Upper lobe of right lung (tissue), 1 donor: ENCODE data around the gene FAM24B. TPM values are rescaled to one million over a fixed set of nuclear protein-coding genes. Genes with fewer than 3 reads are reported as not detected.

Experiments used
- ATAC-seq: fragments of 200-7000 bp; cut with Tn5 transposase; one replicate; pipeline ENCODE4 v1.9.1; 2020; ENCODE audit warnings: mild to moderate bottlenecking, moderate library complexity
- DNase-seq: peaks from one replicate; pipeline ENCODE4 v3.0.0-alpha.2; 2020
- H3K27ac ChIP-seq: fragments of 200-600 bp; one replicate; pipeline ENCODE4 v1.8.0; 2022
- H3K27me3 ChIP-seq: fragments of 200-600 bp; one replicate; pipeline ENCODE4 v1.8.0; 2022; ENCODE audit warnings: mild to moderate bottlenecking
- H3K36me3 ChIP-seq: fragments of 200-600 bp; one replicate; pipeline ENCODE4 v1.8.0; 2022
- H3K4me1 ChIP-seq: fragments of 200-600 bp; one replicate; pipeline ENCODE4 v1.8.0; 2022
- H3K4me3 ChIP-seq: fragments of 200-600 bp; one replicate; pipeline ENCODE4 v1.8.0; 2022; ENCODE audit warnings: mild to moderate bottlenecking
- H3K9me3 ChIP-seq: fragments of 200-600 bp; one replicate; pipeline ENCODE4 v1.8.0; 2022
- intact Hi-C: fragments of 100-400 bp; cut with DNase I; formaldehyde crosslinking; loops from one replicate; pipeline ENCODE4 v1.11.0; 2022
- total RNA-seq: library from RNA; stranded (reverse); fragmentation: NEBNext Ultra II Directional; extraction: Animal tissue kit (Norgen Biotek cat#: 25700); gene quantifications from one replicate; pipeline ENCODE4 v1.2.1, GENCODE V29; 2021
- TF ChIP-seq, protein P1 (sequence below): fragments of 200-600 bp; IDR thresholded peaks from one replicate; pipeline ENCODE4 v1.8.0; 2022; ENCODE audit warnings: antibody characterized with exemption
- donor health status: DM: no; HTN: yes; CAD: no; lungs with severe emphysema.

The FAM24B gene
- total RNA-seq, 1 donor from 2014 or later, result 3.6 TPM

- no peak overlapping the region for H3K4me3 ChIP-seq
- no peak for ATAC-seq
- H3K27me3 ChIP-seq, result no peaks in the 10 kb centered on the region
- H3K4me1 ChIP-seq, result no peaks in the 10 kb centered on the region
- DNase-seq, result no peak
- H3K9me3 ChIP-seq, result no peaks in the 10 kb centered on the region
- H3K36me3 ChIP-seq, result no peaks in the 10 kb centered on the region
- intact Hi-C loops, result no loop called here
- no peak overlapping the region for H3K27ac ChIP-seq
- TF ChIP-seq, protein P1, sequence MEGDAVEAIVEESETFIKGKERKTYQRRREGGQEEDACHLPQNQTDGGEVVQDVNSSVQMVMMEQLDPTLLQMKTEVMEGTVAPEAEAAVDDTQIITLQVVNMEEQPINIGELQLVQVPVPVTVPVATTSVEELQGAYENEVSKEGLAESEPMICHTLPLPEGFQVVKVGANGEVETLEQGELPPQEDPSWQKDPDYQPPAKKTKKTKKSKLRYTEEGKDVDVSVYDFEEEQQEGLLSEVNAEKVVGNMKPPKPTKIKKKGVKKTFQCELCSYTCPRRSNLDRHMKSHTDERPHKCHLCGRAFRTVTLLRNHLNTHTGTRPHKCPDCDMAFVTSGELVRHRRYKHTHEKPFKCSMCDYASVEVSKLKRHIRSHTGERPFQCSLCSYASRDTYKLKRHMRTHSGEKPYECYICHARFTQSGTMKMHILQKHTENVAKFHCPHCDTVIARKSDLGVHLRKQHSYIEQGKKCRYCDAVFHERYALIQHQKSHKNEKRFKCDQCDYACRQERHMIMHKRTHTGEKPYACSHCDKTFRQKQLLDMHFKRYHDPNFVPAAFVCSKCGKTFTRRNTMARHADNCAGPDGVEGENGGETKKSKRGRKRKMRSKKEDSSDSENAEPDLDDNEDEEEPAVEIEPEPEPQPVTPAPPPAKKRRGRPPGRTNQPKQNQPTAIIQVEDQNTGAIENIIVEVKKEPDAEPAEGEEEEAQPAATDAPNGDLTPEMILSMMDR, result no peak
Observed at GRCh38 chr10:122828716-122829255, 50.6 kb downstream of the FAM24B start.

DNA sequence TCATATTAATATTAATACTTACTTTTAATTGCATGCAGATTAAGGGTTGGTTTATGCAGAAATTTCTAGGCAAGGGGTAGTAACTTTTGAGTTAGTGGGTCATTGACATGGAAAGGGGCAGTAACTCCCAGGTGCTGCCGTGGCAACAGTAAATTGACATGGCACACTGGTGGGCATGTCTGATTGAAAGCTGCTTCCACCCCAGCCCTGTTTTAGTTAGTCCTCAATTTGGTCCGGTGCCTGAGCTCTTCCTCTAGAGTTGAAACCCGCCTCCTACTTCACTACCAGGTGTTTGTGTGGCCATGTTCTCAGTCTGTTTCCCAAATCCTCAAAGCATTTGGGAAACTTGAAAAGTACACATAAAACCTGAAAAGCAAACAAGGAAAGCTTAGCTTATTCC is 52.1 kb downstream of the FAM24B start:
- Histone ChIP-seq H3K27me3 (no peaks in the 10 kb centered on the region), H3K27ac (no peak overlapping the region), H3K9me3 (no peaks in the 10 kb centered on the region), H3K36me3 (no peaks in the 10 kb centered on the region), H3K4me1 (no peaks in the 10 kb centered on the region), H3K4me3 (no peak overlapping the region)
- no peak for ATAC-seq
- TF ChIP-seq, protein P1, result no peak
- DNase-seq, result no peak
- intact Hi-C loops, result no loop called here

GRCh38 chr10:122822973-122823690 is 56.2 kb downstream of the FAM24B start:
- H3K27me3 ChIP-seq, result no peaks in the 10 kb centered on the region
- no peak for ATAC-seq
- no peak for DNase-seq
- intact Hi-C loops, result no loop called here
- H3K27ac ChIP-seq, result no peak overlapping the region
- H3K36me3 ChIP-seq, result no peaks in the 10 kb centered on the region
- no peak overlapping the region for H3K4me3 ChIP-seq
- no peaks in the 10 kb centered on the region for H3K4me1 ChIP-seq
- H3K9me3 ChIP-seq, result no peaks in the 10 kb centered on the region
- TF ChIP-seq, protein P1, result no peak

GRCh38 chr10:122821808-122822207 is 57.6 kb downstream of the FAM24B start:
- ATAC-seq, result no peak
- Histone ChIP-seq H3K4me1 (no peaks in the 10 kb centered on the region), H3K36me3 (no peaks in the 10 kb centered on the region), H3K27me3 (peaks cover 6% of the 10 kb centered on the region), H3K9me3 (no peaks in the 10 kb centered on the region), H3K27ac (no peak overlapping the region), H3K4me3 (no peak overlapping the region)
- DNase-seq, result no peak
- intact Hi-C loops, result no loop called here
- TF ChIP-seq, protein P1, result no peak

GRCh38 chr10:122815458-122815857 is 63.9 kb downstream of the FAM24B start:
- DNase-seq (no peak), ATAC-seq (no peak)
- no peaks in the 10 kb centered on the region for H3K4me1 ChIP-seq
- no peak overlapping the region for H3K27ac ChIP-seq
- H3K36me3 ChIP-seq, result no peaks in the 10 kb centered on the region
- H3K9me3 ChIP-seq, result no peaks in the 10 kb centered on the region
- TF ChIP-seq, protein P1, result no peak
- no peak overlapping the region for H3K4me3 ChIP-seq
- H3K27me3 ChIP-seq, result peaks cover 6% of the 10 kb centered on the region
- intact Hi-C loops, result no loop called here
